ENCODE measurements around the gene SRGAP3. TPM values are rescaled to one million over a fixed set of nuclear protein-coding genes. Genes with fewer than 3 reads are reported as not detected.

SRGAP3 gene
- total and polyA plus RNA-seq, 2 experiments from 2014 or later: 6.0 to 15.7 TPM

GRCh38 chr3:9041626-9042025 is 207.8 kb downstream of the SRGAP3 start:
- Histone ChIP-seq H3K27ac (no peak overlapping the region), H3K9me3 (ENCODE audit: low read depth) (no peaks in the 10 kb centered on the region), H3K36me3 (no peaks in the 10 kb centered on the region), H3K4me3 (no peak overlapping the region), H3K27me3 (no peaks in the 10 kb centered on the region), H3K4me1 (ENCODE audit: low read depth) (no peaks in the 10 kb centered on the region)
- no peak for DNase-seq (ENCODE audit: low read depth in 1 of 2, low spot score in 1 of 2)
- TF ChIP-seq CTCF (IDR thresholded peaks at IDR 0.05; ENCODE audit: low read depth, low read length): no peak

GRCh38 chr3:9040996-9041395 is 208.4 kb downstream of the SRGAP3 start:
- Histone ChIP-seq H3K27ac (no peak overlapping the region), H3K9me3 (ENCODE audit: low read depth) (no peaks in the 10 kb centered on the region), H3K4me3 (no peak overlapping the region), H3K4me1 (ENCODE audit: low read depth) (no peaks in the 10 kb centered on the region), H3K27me3 (no peaks in the 10 kb centered on the region), H3K36me3 (no peaks in the 10 kb centered on the region)
- DNase-seq (ENCODE audit: low read depth in 1 of 2, low spot score in 1 of 2): no peak
- TF ChIP-seq CTCF (IDR thresholded peaks at IDR 0.05; ENCODE audit: low read depth, low read length): no peak

- Histone ChIP-seq H3K27ac (no peak overlapping the region), H3K4me1 (ENCODE audit: low read depth) (no peaks in the 10 kb centered on the region), H3K27me3 (no peaks in the 10 kb centered on the region), H3K36me3 (no peaks in the 10 kb centered on the region), H3K4me3 (no peak overlapping the region), H3K9me3 (ENCODE audit: low read depth) (no peaks in the 10 kb centered on the region)
- TF ChIP-seq CTCF (IDR thresholded peaks at IDR 0.05; ENCODE audit: low read depth, low read length): no peak
- no peak for DNase-seq (ENCODE audit: low read depth in 1 of 2, low spot score in 1 of 2)
These were observed 212.2 kb downstream of the SRGAP3 start for GRCh38 chr3:9037144-9037711.

GRCh38 chr3:9036404-9037131 is 212.9 kb downstream of the SRGAP3 start:
- Histone ChIP-seq H3K4me3 (no peak overlapping the region), H3K27ac (no peak overlapping the region), H3K9me3 (ENCODE audit: low read depth) (no peaks in the 10 kb centered on the region), H3K27me3 (no peaks in the 10 kb centered on the region), H3K4me1 (ENCODE audit: low read depth) (no peaks in the 10 kb centered on the region), H3K36me3 (no peaks in the 10 kb centered on the region)
- peak; percentile 11 to 93 for DNase-seq (ENCODE audit: low read depth in 1 of 2, low spot score in 1 of 2)
- TF ChIP-seq CTCF (IDR thresholded peaks at IDR 0.05; ENCODE audit: low read depth, low read length): no peak

- Histone ChIP-seq H3K27ac (no peak overlapping the region), H3K36me3 (no peaks in the 10 kb centered on the region), H3K27me3 (no peaks in the 10 kb centered on the region), H3K9me3 (ENCODE audit: low read depth) (no peaks in the 10 kb centered on the region), H3K4me1 (ENCODE audit: low read depth) (no peaks in the 10 kb centered on the region), H3K4me3 (no peak overlapping the region)
- no peak for DNase-seq (ENCODE audit: low read depth in 1 of 2, low spot score in 1 of 2)
- TF ChIP-seq CTCF (IDR thresholded peaks at IDR 0.05; ENCODE audit: low read depth, low read length): no peak
These were observed 213.5 kb downstream of the SRGAP3 start for GRCh38 chr3:9035961-9036360.
